Spleen (tissue), 11 donors: ENCODE results near the gene ARTN. TPM values are rescaled to one million over a fixed set of nuclear protein-coding genes. Genes with fewer than 3 reads are reported as not detected.
A peak's percentile ranks its signal among the peaks of the same experiment; 100 is the strongest.

ENCODE experiments used
- DNase-seq: peaks from one replicate; pipeline ENCODE4 v3.0.0-alpha.2; 2020
- H3K27ac ChIP-seq, 8 donors: fragments of 200-600 bp; sonication (generic) in 7 of 8; 1 replicate in 4 of 8; 2 replicates in 4 of 8; pipeline versions ENCODE4 v1.5.0 to v1.8.0; 2016 to 2021; ENCODE audit warnings: inconsistent platforms in 4 of 8, mild to moderate bottlenecking in 4 of 8, moderate library complexity in 1 of 8
- H3K27me3 ChIP-seq, 7 donors: fragments of 200-600 bp; sonication (generic) in 6 of 7; replicated peaks in 1 of 7; 1 replicate in 4 of 7; 2 replicates in 3 of 7; pipeline versions ENCODE4 v1.5.0 to v1.8.0; 2016 to 2021; ENCODE audit warnings: inconsistent platforms in 3 of 7, mild to moderate bottlenecking in 1 of 7
- H3K36me3 ChIP-seq, 6 donors: fragments of 200-600 bp; sonication (generic) in 5 of 6; 1 replicate in 4 of 6; 2 replicates in 2 of 6; pipeline versions ENCODE4 v1.5.0 to v1.8.0; 2016 to 2021; ENCODE audit warnings: inconsistent platforms in 2 of 6
- H3K4me1 ChIP-seq, 6 donors: fragments of 200-600 bp; sonication (generic) in 5 of 6; 1 replicate in 3 of 6; 2 replicates in 3 of 6; pipeline versions ENCODE4 v1.5.0 to v1.8.0; 2016 to 2021; ENCODE audit warnings: inconsistent platforms in 3 of 6
- H3K4me3 ChIP-seq, 8 donors: fragments of 200-600 bp; sonication (generic) in 7 of 8; 1 replicate in 4 of 8; 2 replicates in 4 of 8; pipeline versions ENCODE4 v1.5.0 to v1.8.0; 2016 to 2021; ENCODE audit warnings: inconsistent platforms in 4 of 8, mild to moderate bottlenecking in 4 of 8, moderate library complexity in 2 of 8
- H3K9me3 ChIP-seq, 8 donors: fragments of 200-600 bp; sonication (generic) in 7 of 8; 1 replicate in 4 of 8; 2 replicates in 4 of 8; pipeline versions ENCODE4 v1.5.0 to v1.8.0; 2016 to 2021; ENCODE audit warnings: inconsistent platforms in 4 of 8
- CTCF ChIP-seq, 11 experiments: fragments of 200-600 bp in 7 of 11; fragments of 450-650 bp in 4 of 11; sonication (generic) in 4 of 11; IDR thresholded peaks in 8 of 11; conservative IDR thresholded peaks in 3 of 11; 1 replicate in 7 of 11; 2 replicates in 4 of 11; pipeline versions ENCODE4 v1.4.0 to v1.8.0; 2016 to 2021; ENCODE audit warnings: antibody characterized with exemption in 11 of 11, inconsistent platforms in 4 of 11, mild to moderate bottlenecking in 1 of 11
- POLR2A ChIP-seq, 3 donors: fragments of 450-650 bp; IDR thresholded peaks; one replicate each; pipeline ENCODE4 v1.5.1; 2017; ENCODE audit warnings: antibody characterized with exemption in 3 of 3, mild to moderate bottlenecking in 1 of 3
- POLR2AphosphoS5 ChIP-seq, 3 donors: sonication (generic); formaldehyde crosslinking; IDR thresholded peaks; one replicate each; pipeline ENCODE4 v1.5.1; 2017; ENCODE audit warnings: antibody characterized with exemption in 3 of 3
- WGBS, 5 donors: extraction: QIAGEN DNeasy Blood & Tissue Kit in 3 of 5; methylation state at CpG; one replicate each; pipeline versions ENCODE4 v1.1.5 to v1.1.7; 2013 to 2018; 5-methylcytosine and 5-hydroxymethylcytosine counted together
- intact Hi-C: fragments of 100-400 bp; cut with DNase I; formaldehyde crosslinking; loops from one replicate; pipeline ENCODE4 v1.15.0; 2023; ENCODE audit warnings: low total_unique reads
- polyA plus RNA-seq, 3 donors: library from polyadenylated mRNA; stranded (reverse); fragments of 200-250 nt; gene quantifications; one replicate each; pipeline ENCODE4 v1.2.1, GENCODE V29; 2013
- total RNA-seq, 7 donors: library from RNA; depleted of rRNA in 3 of 7; stranded (reverse); fragments of >200 nt in 3 of 7; fragmentation: NEBNext Ultra II Directional in 4 of 7; extraction: Animal tissue kit (Norgen Biotek cat#: 25700) in 4 of 7; gene quantifications; one replicate each; pipeline versions ENCODE4 v1.1.0 to v1.2.1, GENCODE V29; 2016 to 2021
- donor health status: healthy with polysubstance abuse.
- donor health status: DM: no; HTN: no; CAD: no; lungs with moderate emphysema.
- donor health status: DM: no; HTN: no; CAD: no.
- donor health status: Bipolar disorder and iron deficiency.
- donor health status: healthy.
- donor health status: DM: no; HTN: no; CAD: no.
- donor health status: DM: yes; HTN: yes; CAD: no.

ARTN gene
- total and polyA plus RNA-seq, 10 donors = 0.35 to 2.1 (median 0.72) TPM; not detected in 4

GRCh38 chr1:43913666-43914360 lies 19.8 kb upstream of the ARTN start:
- 77 to 87% (median 84%) methylated on average over 14 to 18 of the region's 18 CpGs for WGBS, 5 donors
- no peak for TF ChIP-seq CTCF (IDR thresholded peaks at IDR 0.05 in 8 of 11, conservative IDR thresholded peaks at IDR 0.05 in 3 of 11)
- no peak for TF ChIP-seq POLR2AphosphoS5 (IDR thresholded peaks at IDR 0.05)
- TF ChIP-seq POLR2A (IDR thresholded peaks at IDR 0.05) = no peak
- DNase-seq = no peak
- H3K36me3 ChIP-seq = peaks cover 0 to 34% (median 0%) of the 10 kb centered on the region in 6 donors
- intact Hi-C loops = no loop called here
- no peak overlapping the region for H3K4me3 ChIP-seq
- H3K4me1 ChIP-seq = no peaks in the 10 kb centered on the region
- no peaks in the 10 kb centered on the region for H3K27me3 ChIP-seq
- no peak overlapping the region for H3K27ac ChIP-seq
- H3K9me3 ChIP-seq = no peaks in the 10 kb centered on the region

GRCh38 chr1:43914576-43915525 lies 18.8 kb upstream of the ARTN start:
- 92 to 97% (median 94%) methylated on average over 13 of the region's 13 CpGs for WGBS, 5 donors
- DNase-seq = no peak
- intact Hi-C loops = no loop called here

GRCh38 chr1:43919906-43920305 lies 13.7 kb upstream of the ARTN start:
- no peaks in the 10 kb centered on the region for H3K4me1 ChIP-seq
- TF ChIP-seq POLR2A (IDR thresholded peaks at IDR 0.05) (no peak), CTCF (IDR thresholded peaks at IDR 0.05 in 8 of 11, conservative IDR thresholded peaks at IDR 0.05 in 3 of 11) (no peak), POLR2AphosphoS5 (IDR thresholded peaks at IDR 0.05) (no peak)
- H3K9me3 ChIP-seq = no peaks in the 10 kb centered on the region
- no peak for DNase-seq
- 79 to 87% (median 84%) methylated on average over 7 of the region's 7 CpGs for WGBS, 5 donors
- peaks cover 0 to 32% (median 0%) of the 10 kb centered on the region in 6 donors for H3K36me3 ChIP-seq
- H3K4me3 ChIP-seq = no peak overlapping the region
- intact Hi-C loops = no loop called here
- H3K27me3 ChIP-seq = no peaks in the 10 kb centered on the region
- H3K27ac ChIP-seq = no peak overlapping the region

More at GRCh38 chr1:43914576-43915525, 18.8 kb upstream of the ARTN start:
- no peak overlapping the region for H3K27ac ChIP-seq
- no peaks in the 10 kb centered on the region for H3K27me3 ChIP-seq
- no peaks in the 10 kb centered on the region for H3K4me1 ChIP-seq
- no peak overlapping the region for H3K4me3 ChIP-seq
- peaks cover 0 to 35% (median 0%) of the 10 kb centered on the region in 6 donors for H3K36me3 ChIP-seq
- no peaks in the 10 kb centered on the region for H3K9me3 ChIP-seq
- TF ChIP-seq CTCF (IDR thresholded peaks at IDR 0.05 in 8 of 11, conservative IDR thresholded peaks at IDR 0.05 in 3 of 11) (no peak), POLR2AphosphoS5 (IDR thresholded peaks at IDR 0.05) (peak in 1 of 3 donors; percentile 12), POLR2A (IDR thresholded peaks at IDR 0.05) (no peak)

GRCh38 chr1:43921022-43921421 lies 12.6 kb upstream of the ARTN start:
- H3K27ac ChIP-seq = no peak overlapping the region
- WGBS, 5 donors = 91 to 97% (median 93%) methylated on average over 6 of the region's 6 CpGs
- no peaks in the 10 kb centered on the region for H3K4me1 ChIP-seq
- peaks cover 0 to 37% (median 2%) of the 10 kb centered on the region in 6 donors for H3K36me3 ChIP-seq
- no peaks in the 10 kb centered on the region for H3K9me3 ChIP-seq
- H3K4me3 ChIP-seq = no peak overlapping the region
- no peak for DNase-seq
- intact Hi-C loops = no loop called here
- no peak for TF ChIP-seq CTCF (IDR thresholded peaks at IDR 0.05 in 8 of 11, conservative IDR thresholded peaks at IDR 0.05 in 3 of 11)
- TF ChIP-seq POLR2AphosphoS5 (IDR thresholded peaks at IDR 0.05) = no peak
- TF ChIP-seq POLR2A (IDR thresholded peaks at IDR 0.05) = no peak
- H3K27me3 ChIP-seq = no peaks in the 10 kb centered on the region
